Fibroblast of villous mesenchyme (primary cell): Measurements from ENCODE around the gene MCTS1. TPM values are rescaled to one million over a fixed set of nuclear protein-coding genes. Genes with fewer than 3 reads are reported as not detected.

Source experiments
- DNase-seq: peaks from one replicate; pipeline ENCODE4 v3.0.0-alpha.2; 2010; ENCODE audit warnings: low read depth
- H3K4me3 ChIP-seq: 2 replicates; pipeline ENCODE4 v1.5.1; 2011; ENCODE audit warnings: low read depth, mild to moderate bottlenecking, low read length
- CTCF ChIP-seq: IDR thresholded peaks from 2 replicates; pipeline ENCODE4 v1.5.1; 2012; ENCODE audit warnings: low read depth, mild to moderate bottlenecking, low read length; ENCODE audit not compliant: insufficient read depth
- total RNA-seq: library from RNA; depleted of rRNA; stranded (reverse); fragments of >200 nt; gene quantifications from 2 replicates; pipeline ENCODE4 v1.2.3, GENCODE V29; 2012

The MCTS1 gene
- total RNA-seq, 1 donor = 47.1 TPM

- TF ChIP-seq CTCF = no peak
- no peak overlapping the region for H3K4me3 ChIP-seq
- DNase-seq = no peak
Observed at GRCh38 chrX:120562569-120562926, 41.4 kb upstream of the MCTS1 start.

- no peak for DNase-seq
- H3K4me3 ChIP-seq = no peak overlapping the region
- TF ChIP-seq CTCF = no peak
Observed at GRCh38 chrX:120564925-120565324, 39.0 kb upstream of the MCTS1 start.

- TF ChIP-seq CTCF = no peak
- H3K4me3 ChIP-seq = no peak overlapping the region
Observed at GRCh38 chrX:120566817-120567216, 37.1 kb upstream of the MCTS1 start.

GRCh38 chrX:120568035-120568434 is 35.9 kb upstream of the MCTS1 start:
- H3K4me3 ChIP-seq = no peak overlapping the region
- TF ChIP-seq CTCF = no peak
- DNase-seq = no peak

More at GRCh38 chrX:120566817-120567216, 37.1 kb upstream of the MCTS1 start:
- no peak for DNase-seq

GRCh38 chrX:120568609-120569008 is 35.3 kb upstream of the MCTS1 start:
- TF ChIP-seq CTCF = no peak
- DNase-seq = no peak
- H3K4me3 ChIP-seq = no peak overlapping the region

- TF ChIP-seq CTCF = no peak
- no peak overlapping the region for H3K4me3 ChIP-seq
- no peak for DNase-seq
Observed at GRCh38 chrX:120570011-120570600, 33.8 kb upstream of the MCTS1 start.

- peak; percentile 39 for DNase-seq
- H3K4me3 ChIP-seq = peak overlapping the region; percentile 23
Observed at GRCh38 chrX:120573806-120574205, 30.1 kb upstream of the MCTS1 start.
